PFSK-1 (cell line): ENCODE results near the gene APC2.

ENCODE experiments used
- FOXP2 ChIP-seq: optimal IDR thresholded peaks from 2 replicates; pipeline ENCODE3; 2011; ENCODE audit warnings: borderline replicate concordance, control low read depth, inconsistent platforms; ENCODE audit not compliant: insufficient read depth; ENCODE audit errors: extremely low read length, extremely low read depth
- POLR2AphosphoS5 ChIP-seq: IDR thresholded peaks from 2 replicates; pipeline ENCODE4 v1.6.1; 2012; ENCODE audit warnings: low read depth, mild to moderate bottlenecking, control low read depth, low read length, moderate library complexity
- REST ChIP-seq, 2 experiments: IDR thresholded peaks; 2 replicates each; pipeline versions ENCODE4 v1.6.1 to v1.8.0; 2011 to 2012; ENCODE audit warnings: low read depth in 2 of 2, low read length in 2 of 2, control low read depth in 1 of 2, inconsistent platforms in 1 of 2, mild to moderate bottlenecking in 1 of 2, moderate library complexity in 1 of 2; ENCODE audit not compliant: insufficient read depth in 1 of 2
- SIN3A ChIP-seq: IDR thresholded peaks from 2 replicates; pipeline ENCODE4 v1.6.1; 2012; ENCODE audit warnings: mild to moderate bottlenecking, low read length, moderate library complexity, borderline replicate concordance; ENCODE audit not compliant: insufficient read depth
- TAF1 ChIP-seq: IDR thresholded peaks from 2 replicates; pipeline ENCODE4 v1.6.1; 2012; ENCODE audit warnings: low read length, control low read depth, borderline replicate concordance; ENCODE audit not compliant: insufficient read depth

APC2 gene

DNA sequence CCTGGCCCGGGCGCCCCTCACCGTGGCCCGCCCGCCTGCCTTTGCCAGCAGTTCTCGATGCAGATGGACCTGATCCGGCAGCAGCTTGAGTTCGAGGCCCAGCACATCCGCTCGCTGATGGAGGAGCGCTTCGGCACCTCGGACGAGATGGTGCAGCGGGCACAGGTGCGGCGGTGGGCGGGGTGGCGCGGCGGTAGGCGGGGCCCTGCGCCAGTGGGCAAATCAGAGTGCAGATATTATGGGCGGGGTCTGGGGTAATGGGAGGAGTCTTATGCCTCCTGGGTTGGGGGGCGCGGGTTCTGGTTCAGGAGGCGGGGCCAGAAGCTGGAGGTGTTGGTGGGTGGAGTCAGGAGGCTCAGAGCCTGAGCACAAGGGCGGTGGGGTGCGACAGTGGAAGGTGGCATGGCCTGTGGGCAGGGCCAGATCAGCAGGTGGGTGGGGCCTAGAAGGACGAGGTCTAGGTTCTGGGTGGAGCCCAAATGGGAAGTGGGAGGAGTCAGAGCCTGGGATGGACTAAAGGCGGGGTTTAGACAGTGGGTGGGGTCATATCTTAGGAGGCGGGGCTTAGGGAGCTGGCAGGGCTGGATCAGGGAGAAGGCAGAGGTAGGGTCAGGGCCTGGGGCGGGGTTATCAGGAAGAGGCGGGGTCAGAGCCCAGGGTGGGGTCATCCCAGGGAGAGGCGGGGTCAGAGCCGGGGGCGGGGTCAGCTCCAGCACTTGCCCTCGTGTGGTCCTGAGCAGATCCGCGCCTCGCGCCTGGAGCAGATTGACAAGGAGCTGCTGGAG lies 5.6 kb downstream of the APC2 start:
- TF ChIP-seq SIN3A, result no peak

DNA sequence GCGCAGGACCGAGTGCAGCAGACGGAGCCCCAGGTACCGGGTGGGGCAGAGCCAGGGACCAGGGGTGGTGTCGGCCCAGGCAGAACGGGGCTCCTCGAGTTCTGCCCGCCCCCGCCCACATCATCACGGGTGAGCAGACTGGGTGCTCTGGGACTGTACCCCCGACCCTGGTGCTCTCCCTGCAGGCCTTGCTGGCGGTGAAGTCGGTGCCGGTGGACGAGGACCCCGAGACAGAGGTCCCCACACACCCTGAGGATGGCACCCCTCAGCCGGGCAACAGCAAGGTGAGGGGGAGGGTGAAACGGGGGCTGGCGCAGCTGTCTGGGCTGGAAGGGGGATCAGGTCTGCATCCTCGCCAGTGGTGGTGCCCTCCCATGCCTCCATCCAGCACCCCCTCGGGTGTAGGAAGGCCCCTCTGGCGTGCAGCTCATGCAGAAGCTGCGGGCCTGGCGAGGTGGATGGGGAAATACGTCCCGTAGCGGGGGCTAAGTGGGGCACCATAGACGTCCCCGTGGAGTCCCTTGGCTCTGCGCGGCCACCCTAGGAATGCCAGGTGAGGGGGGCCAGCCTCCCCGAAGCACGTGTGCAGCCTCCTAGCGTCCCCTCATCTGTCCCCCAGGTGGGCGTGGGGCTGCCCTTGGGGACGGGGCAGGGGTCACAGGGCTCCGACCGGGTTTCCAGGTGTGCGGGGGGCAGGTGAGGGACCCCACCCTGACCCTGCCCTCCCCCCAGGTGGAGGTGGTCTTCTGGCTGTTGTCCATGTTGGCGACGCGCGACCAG lies 6.4 kb downstream of the APC2 start:
- TF ChIP-seq REST (IDR thresholded peaks at IDR 0.05; ENCODE audit: insufficient read depth in 1 of 2, low read depth in 2 of 2, low read length in 2 of 2) (no peak), POLR2AphosphoS5 (no peak; the same call in 1 of the 2 replicates), SIN3A (no peak), TAF1 (no peak), FOXP2 (no peak)

DNA sequence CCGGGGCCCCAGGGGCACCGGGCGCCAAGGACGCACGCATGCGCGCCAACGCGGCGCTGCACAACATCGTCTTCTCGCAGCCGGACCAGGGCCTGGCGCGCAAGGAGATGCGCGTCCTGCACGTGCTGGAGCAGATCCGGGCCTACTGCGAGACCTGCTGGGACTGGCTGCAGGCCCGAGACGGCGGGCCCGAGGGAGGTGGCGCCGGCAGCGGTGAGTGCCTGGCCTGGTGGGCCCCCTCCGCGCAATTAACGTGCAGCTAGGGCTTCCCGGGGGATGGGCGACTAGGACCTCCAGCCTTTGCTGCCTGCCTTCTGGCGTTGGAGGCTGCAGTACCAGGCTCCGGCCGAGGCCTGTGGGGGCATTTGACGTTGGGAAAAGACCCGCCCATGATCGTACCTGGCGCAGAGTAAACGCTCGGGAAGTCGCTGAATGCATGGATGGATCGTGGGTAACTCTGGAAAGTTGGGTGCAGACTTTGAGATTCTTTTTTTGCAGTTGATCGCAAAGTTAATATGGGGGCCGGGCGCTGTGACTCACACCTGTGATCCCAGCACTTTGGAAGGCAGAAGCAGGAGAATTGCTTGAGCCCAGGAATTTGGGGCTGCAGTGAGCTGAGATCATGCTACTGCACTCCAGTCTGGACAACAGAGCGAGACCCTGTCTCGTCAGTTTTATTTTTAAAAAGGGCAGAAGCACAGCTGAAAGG lies 7.3 kb downstream of the APC2 start:
- no peak for TF ChIP-seq FOXP2
- no peak for TF ChIP-seq SIN3A
- TF ChIP-seq POLR2AphosphoS5, result no peak
- no peak for TF ChIP-seq REST (IDR thresholded peaks at IDR 0.05; ENCODE audit: insufficient read depth in 1 of 2, low read depth in 2 of 2, low read length in 2 of 2)
- TF ChIP-seq TAF1, result no peak

GRCh38 chr19:1457892-1458291 lies 8.0 kb downstream of the APC2 start:
- no peak for TF ChIP-seq POLR2AphosphoS5
- TF ChIP-seq REST (IDR thresholded peaks at IDR 0.05; ENCODE audit: insufficient read depth in 1 of 2, low read depth in 2 of 2, low read length in 2 of 2), result no peak
- TF ChIP-seq TAF1, result no peak
- no peak for TF ChIP-seq FOXP2
- no peak for TF ChIP-seq SIN3A

DNA sequence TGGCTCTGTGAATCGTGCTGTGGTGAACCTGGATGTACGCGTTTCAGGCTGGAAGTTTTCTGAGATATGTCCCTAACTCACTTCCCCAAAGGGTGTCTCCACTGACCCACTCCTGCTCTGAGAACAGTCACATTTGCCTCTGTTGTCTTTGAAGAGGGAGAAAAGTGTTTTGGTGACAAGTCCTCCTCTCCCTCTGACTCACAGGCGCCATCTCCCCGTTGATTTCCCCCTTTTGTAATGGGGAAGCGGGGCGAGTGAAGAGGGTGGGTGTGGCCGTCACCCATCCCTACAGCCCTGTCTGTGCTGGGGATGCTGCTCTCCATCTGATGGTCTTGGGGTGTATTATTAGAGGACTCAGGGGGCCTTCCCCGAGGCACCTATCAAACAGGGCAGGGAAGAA lies 9.6 kb downstream of the APC2 start:
- TF ChIP-seq FOXP2, result no peak
- no peak for TF ChIP-seq TAF1
- TF ChIP-seq POLR2AphosphoS5, result no peak
- TF ChIP-seq REST (IDR thresholded peaks at IDR 0.05; ENCODE audit: insufficient read depth in 1 of 2, low read depth in 2 of 2, low read length in 2 of 2), result no peak
- no peak for TF ChIP-seq SIN3A
